GM19193 (cell line): Measurements from ENCODE around the gene HSD3B1.

Experiments used
- POLR2A ChIP-seq: IDR thresholded peaks from 4 replicates; pipeline ENCODE4 v1.6.1; 2011; ENCODE audit not compliant: insufficient read depth, insufficient read length; ENCODE audit errors: extremely low read depth

HSD3B1 gene

GRCh38 chr1:119506941-119507340, at the start of gene HSD3B1:
Gene HSD3B1 (plus strand): TSS chr1:119507210. CDS start chr1:119507477, 267 bp downstream.
- TF ChIP-seq POLR2A = no peak

DNA sequence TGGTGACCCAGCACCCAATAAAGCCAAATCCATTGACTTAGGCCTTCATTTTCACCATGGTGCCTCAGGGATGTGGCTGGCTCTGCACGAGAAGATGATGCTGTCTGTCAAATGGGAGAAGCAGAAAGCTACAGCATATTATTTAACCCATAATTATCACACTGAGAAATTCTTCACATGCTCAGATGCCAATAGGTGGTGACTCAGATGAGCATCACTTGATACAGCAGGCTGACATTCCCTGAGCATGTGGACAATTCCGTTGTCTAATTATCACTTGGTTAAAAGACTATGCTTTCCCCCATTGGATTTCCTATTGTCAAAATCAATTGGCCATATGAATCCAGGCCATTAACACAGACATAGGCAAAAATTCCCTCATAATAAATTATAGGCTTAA, 44.0 kb upstream of the HSD3B1 start:
- no peak for TF ChIP-seq POLR2A

GRCh38 chr1:119463569-119463968, 43.4 kb upstream of the HSD3B1 start:
- no peak for TF ChIP-seq POLR2A

DNA sequence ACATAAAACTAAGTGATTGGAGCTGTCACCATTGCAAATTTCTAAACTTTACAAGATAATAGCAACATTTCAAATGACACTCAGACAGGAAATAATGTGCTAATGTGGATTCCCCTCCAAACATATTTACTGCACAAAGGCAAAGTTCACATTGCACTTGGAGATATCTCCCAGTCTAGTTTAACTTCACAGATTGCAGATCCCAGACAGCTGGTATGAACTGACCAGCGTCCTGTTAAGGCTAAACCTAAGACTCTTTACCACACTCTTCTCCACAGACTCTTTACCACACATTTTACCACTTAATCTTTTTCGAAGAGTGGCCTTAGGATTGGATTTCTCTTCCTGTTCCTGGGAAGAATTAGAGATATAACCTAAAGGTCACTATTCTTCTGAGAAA, 40.6 kb upstream of the HSD3B1 start:
- TF ChIP-seq POLR2A = no peak

GRCh38 chr1:119467219-119467618, 39.8 kb upstream of the HSD3B1 start:
- TF ChIP-seq POLR2A = no peak

GRCh38 chr1:119467857-119468668, 38.9 kb upstream of the HSD3B1 start:
- TF ChIP-seq POLR2A = no peak

DNA sequence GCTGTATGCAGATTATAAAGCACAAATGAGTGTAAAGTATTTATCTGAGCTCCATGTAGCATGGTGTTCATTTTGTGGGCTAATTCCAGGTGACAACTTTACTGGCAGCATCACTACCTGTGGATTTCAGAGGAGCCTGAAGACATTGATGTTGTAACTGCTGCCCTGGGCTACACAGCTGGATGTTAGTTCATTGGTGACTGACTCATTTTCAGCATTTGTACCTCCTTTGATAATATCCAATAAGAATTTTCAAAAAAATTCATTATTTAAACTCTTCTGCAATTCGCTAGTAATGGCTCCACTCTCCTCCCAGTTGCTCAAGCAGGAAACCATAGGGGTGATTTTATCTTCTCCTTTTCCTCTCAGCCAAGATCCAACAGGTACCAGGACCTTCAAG, 37.3 kb upstream of the HSD3B1 start:
- TF ChIP-seq POLR2A = no peak

DNA sequence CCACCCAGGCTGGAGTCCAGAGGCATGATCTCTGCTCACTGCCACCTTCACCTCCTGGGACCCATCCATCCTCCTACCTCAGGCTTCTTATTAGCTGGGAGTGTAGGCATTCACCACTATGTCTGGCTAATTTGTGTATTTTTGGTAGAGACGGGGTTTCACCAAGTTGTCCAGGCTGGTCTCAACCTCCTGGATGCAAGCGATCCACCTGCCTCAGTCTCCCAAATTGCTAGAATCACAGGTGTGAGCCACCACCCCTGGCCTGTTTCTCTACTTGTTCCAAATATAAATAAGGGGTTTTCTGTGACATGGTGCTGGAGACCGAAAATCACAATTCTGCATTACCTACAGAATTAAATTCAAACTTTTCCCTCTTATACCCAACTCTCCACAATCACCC, 36.6 kb upstream of the HSD3B1 start:
- no peak for TF ChIP-seq POLR2A

DNA sequence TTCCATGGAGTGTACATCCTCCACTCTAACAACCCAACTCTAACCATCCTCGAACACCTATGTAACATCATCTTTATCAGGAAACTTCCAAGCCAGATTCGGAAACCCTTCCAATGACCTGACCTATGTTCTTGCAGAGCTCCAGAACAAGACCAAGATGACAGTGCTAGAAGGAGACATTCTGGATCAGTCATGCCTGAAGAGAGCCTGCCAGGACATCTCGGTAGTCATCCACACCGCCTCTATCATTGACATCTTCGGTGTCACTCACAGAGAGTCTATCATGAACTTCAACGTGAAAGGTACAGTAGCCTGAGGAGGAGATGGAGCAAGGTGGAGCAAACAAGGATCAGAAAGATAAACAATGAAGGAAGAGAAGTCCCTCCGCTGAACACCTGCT, 36.1 kb upstream of the HSD3B1 start:
- no peak for TF ChIP-seq POLR2A

GRCh38 chr1:119471566-119471965, 35.4 kb upstream of the HSD3B1 start:
- TF ChIP-seq POLR2A = no peak

DNA sequence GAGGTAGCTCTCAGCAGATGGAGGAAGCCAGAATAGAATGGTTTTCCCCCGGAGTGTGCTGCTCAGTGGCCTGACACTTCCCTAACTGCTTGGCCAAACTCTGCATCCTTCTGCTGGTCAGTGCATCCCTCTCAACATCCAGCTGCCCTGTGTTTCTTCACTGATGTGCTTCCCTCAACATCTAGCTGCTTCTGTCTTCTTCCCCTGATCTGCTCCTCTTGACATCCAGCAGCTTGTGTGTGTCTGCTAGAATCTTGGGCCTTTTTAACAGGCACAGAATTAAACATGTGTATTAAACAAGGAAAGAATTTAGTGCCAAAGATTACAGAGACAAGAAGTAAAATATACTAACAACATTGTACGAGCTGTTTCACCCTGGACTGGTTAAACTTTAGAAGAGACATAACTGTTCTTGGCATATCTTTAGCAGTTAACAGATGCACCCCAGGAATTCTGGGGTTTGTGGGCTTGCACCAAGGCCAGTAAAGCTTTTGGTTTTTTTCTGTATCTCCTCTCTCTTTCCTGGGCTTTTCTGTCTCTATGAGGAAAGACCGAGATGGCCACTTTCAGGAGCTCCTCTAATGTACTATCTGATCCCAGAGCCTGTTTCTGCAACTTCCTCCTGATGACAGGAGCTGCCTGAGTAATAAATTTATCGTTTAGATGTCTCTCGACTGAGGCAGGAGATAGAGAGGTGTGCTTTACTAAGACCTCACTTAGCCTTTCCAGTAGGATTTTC, 34.8 kb upstream of the HSD3B1 start:
- TF ChIP-seq POLR2A = no peak

DNA sequence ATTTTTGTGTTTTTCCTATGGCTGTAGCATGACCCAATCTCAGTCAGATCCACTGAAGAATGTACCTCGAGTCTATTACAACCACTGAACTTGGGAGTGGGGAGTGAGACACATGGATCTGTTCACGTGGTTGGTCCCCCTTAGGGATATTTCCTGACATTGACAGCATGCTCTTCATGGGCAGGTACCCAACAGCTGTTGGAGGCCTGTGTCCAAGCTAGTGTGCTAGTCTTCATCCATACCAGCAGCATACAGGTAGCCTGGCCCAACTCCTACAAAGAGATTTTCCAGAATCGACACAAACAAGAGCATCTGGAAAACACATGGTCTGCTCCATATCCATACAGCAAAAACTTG, 34.2 kb upstream of the HSD3B1 start:
- no peak for TF ChIP-seq POLR2A

GRCh38 chr1:119475866-119476439, 31.1 kb upstream of the HSD3B1 start:
- no peak for TF ChIP-seq POLR2A

- no peak for TF ChIP-seq POLR2A
These were observed 29.3 kb upstream of the HSD3B1 start for GRCh38 chr1:119477710-119478109.

DNA sequence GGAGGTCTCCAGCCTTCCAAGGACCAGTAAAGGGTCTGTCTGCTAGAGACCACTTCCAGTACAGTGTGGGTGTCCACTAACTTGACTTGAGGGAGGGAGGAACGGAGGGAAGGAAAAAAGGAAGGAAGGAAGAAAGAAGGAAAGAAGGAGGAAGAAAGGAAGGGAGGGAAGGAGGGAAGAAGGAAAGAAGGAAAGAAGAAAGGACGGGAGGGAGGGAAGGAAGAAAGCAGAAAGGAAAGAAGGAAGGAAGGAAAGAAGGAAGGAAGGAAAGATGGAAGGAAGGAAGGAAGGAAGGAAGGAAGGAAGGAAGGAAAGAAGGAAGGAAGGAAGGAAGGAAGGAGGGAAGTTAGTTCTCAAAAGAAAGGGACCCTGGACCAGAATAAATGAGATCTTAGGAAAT, 26.8 kb upstream of the HSD3B1 start:
- no peak for TF ChIP-seq POLR2A

- TF ChIP-seq POLR2A = no peak
These were observed 25.1 kb upstream of the HSD3B1 start for GRCh38 chr1:119481951-119482350.
